Stimulated activated naive CD8-positive, alpha-beta T cell treated with anti-CD3 and anti-CD28 coated beads, Interleukin-15, Interleukin-2, amounts not matched to agents 100 ng/mL and 50 ng/mL, for 24 hours (primary cell): Measurements from ENCODE around the gene MYH13.

Experiments
- H3K27ac Mint-ChIP-seq: one replicate; pipeline ENCODE4 v1.8.0; 2021; ENCODE audit warnings: mild to moderate bottlenecking, mixed read lengths
- H3K27me3 Mint-ChIP-seq: one replicate; pipeline ENCODE4 v1.8.0; 2021; ENCODE audit warnings: mixed read lengths
- H3K36me3 Mint-ChIP-seq: one replicate; pipeline ENCODE4 v1.8.0; 2021; ENCODE audit warnings: low read depth, mixed read lengths
- H3K4me1 Mint-ChIP-seq: one replicate; pipeline ENCODE4 v1.8.0; 2021; ENCODE audit warnings: low read depth, mixed read lengths
- H3K4me3 Mint-ChIP-seq: one replicate; pipeline ENCODE4 v1.8.0; 2021; ENCODE audit warnings: mild to moderate bottlenecking, mixed read lengths
- H3K9me3 Mint-ChIP-seq: one replicate; pipeline ENCODE4 v1.8.0; 2021; ENCODE audit warnings: mixed read lengths

The MYH13 gene

DNA sequence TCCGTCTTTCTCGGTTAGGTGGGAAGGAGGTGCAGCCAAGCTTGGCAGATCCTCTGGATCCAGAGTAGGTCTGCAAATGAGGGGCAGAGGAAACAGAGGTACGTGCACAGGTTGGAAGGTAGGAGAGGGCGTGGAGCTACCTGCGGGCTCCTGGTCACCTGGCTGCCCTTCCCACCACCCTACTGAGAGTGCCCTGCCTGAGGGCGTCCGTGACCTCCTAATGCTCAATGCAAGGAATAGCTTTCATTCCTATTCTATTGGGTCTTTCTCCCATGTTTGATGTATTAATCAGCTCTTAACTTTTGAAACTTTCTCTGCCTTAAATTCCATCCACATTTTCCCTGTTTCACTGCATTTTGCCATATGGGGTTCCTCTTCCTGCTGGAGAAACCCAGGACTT lies 44.6 kb downstream of the MYH13 start:
- Mint-ChIP-seq H3K27ac (no peak overlapping the region), H3K27me3 (peaks cover 9% of the 10 kb centered on the region), H3K9me3 (no peaks in the 10 kb centered on the region), H3K4me3 (no peak overlapping the region), H3K36me3 (no peaks in the 10 kb centered on the region), H3K4me1 (no peaks in the 10 kb centered on the region)

DNA sequence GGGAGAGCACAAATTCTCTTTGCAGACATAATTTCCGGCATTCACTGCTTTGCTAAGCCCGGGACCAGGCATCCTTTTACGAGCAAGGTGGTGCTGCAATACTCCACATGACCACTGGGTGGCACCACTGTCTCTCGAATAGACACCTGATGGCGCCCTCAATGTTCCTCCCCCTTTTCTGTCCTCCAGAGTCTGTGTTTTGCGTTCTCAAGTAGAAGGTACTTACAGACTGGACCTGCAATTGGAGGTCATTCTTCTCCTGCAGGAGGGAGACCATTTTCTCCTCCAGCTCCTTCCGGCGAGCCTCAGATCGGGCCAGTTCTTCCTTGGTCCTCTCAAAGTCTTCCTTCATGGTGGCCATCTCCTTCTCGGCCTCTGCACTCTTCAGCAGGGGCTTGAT lies 45.2 kb downstream of the MYH13 start:
- Mint-ChIP-seq H3K27ac (no peak overlapping the region), H3K4me1 (no peaks in the 10 kb centered on the region), H3K4me3 (no peak overlapping the region), H3K9me3 (no peaks in the 10 kb centered on the region), H3K27me3 (peaks cover 9% of the 10 kb centered on the region), H3K36me3 (no peaks in the 10 kb centered on the region)

DNA sequence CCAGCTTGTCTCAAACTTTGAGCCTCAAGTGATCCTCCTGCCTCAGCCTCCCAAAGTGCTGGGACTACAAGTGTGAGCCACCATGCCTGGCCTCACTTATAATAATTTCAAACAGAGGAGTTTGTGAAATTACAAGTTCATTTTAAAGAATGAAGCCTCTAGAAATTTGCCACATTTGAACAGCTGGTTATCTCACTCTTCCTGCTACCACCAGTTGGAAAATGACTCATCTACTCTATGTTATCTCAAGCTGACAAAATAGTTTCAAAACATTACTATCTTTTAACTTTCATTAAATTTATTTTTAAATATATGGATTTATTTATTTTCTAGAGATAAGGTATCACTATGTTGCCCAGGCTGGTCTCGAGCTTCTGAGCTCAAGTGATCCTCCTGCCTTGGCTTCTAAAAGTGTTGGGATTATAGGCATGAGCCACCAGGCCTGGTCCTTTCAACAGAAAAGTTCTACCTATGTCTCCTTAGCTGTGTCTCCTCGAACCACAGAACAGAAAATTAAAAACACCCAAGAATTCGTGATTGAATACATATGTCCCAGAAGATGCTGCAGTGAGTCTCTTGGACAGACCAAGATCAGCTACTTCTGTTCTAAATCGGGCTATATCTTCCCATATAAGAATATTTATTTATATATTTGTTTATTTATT lies 47.6 kb downstream of the MYH13 start:
- no peak overlapping the region for H3K27ac Mint-ChIP-seq
- H3K27me3 Mint-ChIP-seq: peaks cover 9% of the 10 kb centered on the region
- no peaks in the 10 kb centered on the region for H3K4me1 Mint-ChIP-seq
- H3K9me3 Mint-ChIP-seq: no peaks in the 10 kb centered on the region
- no peaks in the 10 kb centered on the region for H3K36me3 Mint-ChIP-seq
- H3K4me3 Mint-ChIP-seq: no peak overlapping the region

DNA sequence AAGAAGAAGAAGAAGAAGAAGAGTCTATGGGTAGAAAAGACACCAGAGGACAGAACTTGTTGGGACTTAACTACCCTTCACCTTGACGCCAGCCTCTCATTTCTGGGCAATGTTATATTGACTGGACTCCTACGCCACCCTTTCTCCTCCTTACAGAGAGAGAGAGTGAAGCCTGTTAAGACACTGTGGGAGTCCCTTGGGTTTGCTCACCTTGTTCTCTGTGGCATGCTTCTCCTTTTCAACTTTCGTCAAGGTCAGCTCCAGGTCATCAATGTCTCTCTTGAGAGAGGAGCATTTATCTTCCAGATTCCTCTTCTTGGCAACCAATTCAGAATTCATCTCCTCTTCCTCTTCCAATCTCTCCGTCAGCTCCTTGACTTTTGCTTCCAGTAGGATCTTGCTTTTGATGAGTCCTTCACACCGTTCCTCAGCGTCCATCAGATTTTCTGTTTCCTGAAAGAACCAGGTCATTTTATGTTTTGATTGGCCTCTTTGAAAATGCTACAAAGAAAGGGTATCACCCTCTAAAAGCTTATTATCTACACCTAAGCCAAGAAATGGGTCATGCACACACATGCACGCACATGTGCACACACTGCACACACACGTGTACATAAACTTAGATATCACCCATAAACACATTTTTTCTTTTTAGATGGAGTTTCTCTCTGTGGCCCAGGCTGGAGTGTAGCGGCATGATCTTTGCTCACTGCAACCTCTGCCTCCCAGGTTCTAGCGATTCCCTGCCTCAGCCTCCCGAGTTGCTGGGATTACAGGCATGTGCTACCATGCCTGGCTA lies 48.8 kb downstream of the MYH13 start:
- Mint-ChIP-seq H3K4me3 (no peak overlapping the region), H3K36me3 (no peaks in the 10 kb centered on the region), H3K9me3 (no peaks in the 10 kb centered on the region), H3K4me1 (no peaks in the 10 kb centered on the region), H3K27ac (no peak overlapping the region), H3K27me3 (peaks cover 5% of the 10 kb centered on the region)

DNA sequence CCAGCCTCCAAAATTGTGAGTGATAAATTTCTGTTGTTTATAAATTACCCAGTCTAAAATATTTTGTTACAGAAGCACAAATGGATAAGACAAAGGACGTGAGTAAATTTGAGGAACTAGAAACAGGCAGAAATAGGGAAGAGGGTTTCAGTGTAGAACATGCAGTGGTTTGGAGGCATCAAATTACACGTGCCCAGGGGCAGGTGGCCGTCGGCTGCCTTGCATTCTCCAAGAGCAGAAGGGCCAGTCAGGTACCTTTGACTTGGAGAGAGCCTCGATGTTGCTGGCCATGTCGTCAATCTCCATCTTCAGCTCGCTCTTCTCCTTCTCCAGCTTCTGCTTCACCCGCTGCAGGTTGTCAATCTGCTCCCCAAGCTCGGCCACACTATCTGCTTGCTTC lies 54.3 kb downstream of the MYH13 start:
- Mint-ChIP-seq H3K36me3 (no peaks in the 10 kb centered on the region), H3K27ac (no peak overlapping the region), H3K4me3 (no peak overlapping the region), H3K4me1 (peaks cover 3% of the 10 kb centered on the region), H3K27me3 (peaks cover 25% of the 10 kb centered on the region), H3K9me3 (no peaks in the 10 kb centered on the region)

DNA sequence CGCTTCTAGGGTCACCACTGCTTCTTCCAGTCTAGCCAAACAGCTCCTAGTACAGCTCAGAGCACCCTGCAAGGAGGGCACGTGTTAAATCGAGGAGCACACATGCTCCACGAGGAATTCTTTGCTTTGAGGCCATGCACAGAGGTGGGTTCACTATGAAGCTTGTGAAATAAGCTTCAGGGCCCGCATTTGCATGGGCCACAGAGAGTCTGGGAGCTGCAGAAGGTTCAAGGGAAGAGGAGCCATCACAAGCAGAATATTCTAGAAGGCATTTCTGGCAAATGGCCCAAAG lies 55.3 kb downstream of the MYH13 start:
- Mint-ChIP-seq H3K36me3 (no peaks in the 10 kb centered on the region), H3K27ac (no peak overlapping the region), H3K9me3 (no peaks in the 10 kb centered on the region), H3K27me3 (peaks cover 25% of the 10 kb centered on the region), H3K4me3 (no peak overlapping the region), H3K4me1 (peaks cover 3% of the 10 kb centered on the region)

DNA sequence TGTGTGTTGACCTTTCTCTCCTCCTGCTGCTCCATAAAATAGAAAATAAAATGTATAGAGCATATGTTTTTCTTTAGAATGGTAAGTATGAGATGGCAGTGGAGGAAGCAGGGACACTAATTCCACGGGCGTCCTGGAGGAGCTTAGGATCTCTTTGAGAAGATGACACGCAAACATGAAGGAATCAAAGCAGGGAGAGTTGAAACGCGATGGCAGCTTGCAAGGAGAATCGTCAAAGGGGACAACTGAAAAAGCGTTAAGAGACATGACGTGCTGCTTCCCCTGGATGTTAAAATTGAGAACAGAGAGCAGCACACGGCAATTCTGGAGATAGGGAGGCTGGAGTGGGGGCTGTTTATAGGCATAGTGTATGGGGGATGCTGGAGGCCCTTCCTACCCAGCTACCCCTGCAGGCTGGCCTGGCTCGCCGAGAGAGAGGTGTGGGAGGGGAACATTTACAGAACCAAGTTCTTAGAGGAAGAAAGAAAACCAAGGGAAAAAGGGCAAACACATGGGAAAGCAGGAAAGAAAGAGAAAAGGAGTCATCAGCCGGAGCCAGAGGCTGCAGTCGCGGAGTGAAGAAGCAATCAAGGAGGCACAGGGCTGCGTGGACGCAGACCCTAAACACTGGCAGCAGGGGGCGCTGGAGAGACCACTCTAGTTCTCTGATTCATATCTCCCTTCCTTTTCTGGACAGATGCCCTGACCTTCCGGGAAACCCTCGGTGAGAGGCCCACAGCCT lies 55.8 kb downstream of the MYH13 start:
- Mint-ChIP-seq H3K36me3 (no peaks in the 10 kb centered on the region), H3K27ac (no peak overlapping the region), H3K27me3 (peaks cover 25% of the 10 kb centered on the region), H3K9me3 (no peaks in the 10 kb centered on the region), H3K4me3 (no peak overlapping the region), H3K4me1 (peaks cover 3% of the 10 kb centered on the region)

DNA sequence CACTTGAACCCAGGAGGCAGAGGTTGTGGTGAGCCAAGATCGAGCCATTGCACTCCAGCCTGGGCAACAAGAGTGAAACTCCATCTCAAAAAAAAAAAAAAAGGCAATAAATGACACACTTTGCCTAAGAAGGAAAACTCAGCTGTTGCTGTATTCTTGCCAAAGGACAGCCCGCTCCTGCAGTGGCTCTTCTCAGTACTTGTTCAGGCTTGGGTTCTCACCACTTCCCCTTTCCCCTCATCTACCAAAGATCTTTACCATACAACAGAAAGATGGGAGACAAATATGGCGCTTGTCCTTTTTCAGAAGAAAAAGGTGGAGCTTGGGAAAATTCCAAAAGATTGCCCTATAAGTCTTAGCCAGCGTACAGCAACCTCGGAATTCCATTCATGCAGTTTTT lies 58.5 kb downstream of the MYH13 start:
- Mint-ChIP-seq H3K4me3 (no peak overlapping the region), H3K27ac (no peak overlapping the region), H3K9me3 (no peaks in the 10 kb centered on the region), H3K27me3 (peaks cover 25% of the 10 kb centered on the region), H3K4me1 (peaks cover 3% of the 10 kb centered on the region), H3K36me3 (no peaks in the 10 kb centered on the region)

DNA sequence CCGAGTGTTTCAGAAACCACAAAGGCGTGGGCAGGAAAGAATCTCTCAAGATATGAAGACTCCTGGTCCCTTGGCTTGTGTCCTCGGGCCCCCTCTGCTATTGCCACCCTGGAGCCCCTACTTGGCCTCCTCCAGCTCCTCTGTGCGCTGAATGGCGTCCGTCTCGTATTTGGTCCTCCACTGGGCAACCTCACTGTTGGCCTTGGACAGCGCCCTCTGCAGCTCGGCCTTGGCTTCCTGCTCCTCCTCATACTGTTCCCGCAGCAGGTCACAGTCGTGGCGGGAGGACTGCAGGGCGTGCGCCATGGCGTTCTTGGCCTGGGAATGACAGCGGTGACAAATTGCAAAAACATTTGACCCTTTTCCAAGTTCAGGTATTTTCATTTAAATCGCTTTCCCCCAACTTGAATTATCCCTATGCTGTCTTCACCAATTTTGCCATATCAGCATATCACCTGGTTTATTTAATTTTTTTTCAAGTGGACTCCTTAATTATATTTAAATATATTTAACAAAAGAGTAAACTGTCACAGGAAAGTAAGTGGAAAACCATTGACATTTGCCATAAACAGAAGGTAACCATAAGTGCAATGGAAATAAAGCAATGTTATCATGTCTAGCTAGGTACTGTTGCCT lies 59.7 kb downstream of the MYH13 start:
- peaks cover 3% of the 10 kb centered on the region for H3K4me1 Mint-ChIP-seq
- H3K27ac Mint-ChIP-seq: no peak overlapping the region
- no peaks in the 10 kb centered on the region for H3K9me3 Mint-ChIP-seq
- H3K36me3 Mint-ChIP-seq: no peaks in the 10 kb centered on the region
- H3K27me3 Mint-ChIP-seq: peaks cover 17% of the 10 kb centered on the region
- H3K4me3 Mint-ChIP-seq: no peak overlapping the region

DNA sequence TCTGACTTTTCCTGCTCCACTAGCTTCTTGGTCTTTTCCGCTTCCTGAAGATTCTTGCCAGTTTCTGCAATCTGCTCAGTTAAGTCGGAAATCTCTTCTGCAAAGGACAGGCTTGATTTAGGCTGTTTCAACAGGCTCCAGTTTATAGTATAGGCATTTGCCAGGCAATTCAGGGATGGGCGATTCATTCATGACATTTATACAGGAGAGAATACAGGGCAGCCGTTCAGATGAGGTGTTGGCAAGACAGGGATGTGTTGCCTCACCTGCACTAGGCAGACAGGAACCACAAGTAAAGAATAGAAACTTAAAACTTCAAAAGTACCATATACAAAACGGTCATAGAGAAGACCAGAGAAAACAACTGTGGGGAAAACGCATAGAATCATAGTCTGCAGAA lies 61.7 kb downstream of the MYH13 start:
- no peaks in the 10 kb centered on the region for H3K9me3 Mint-ChIP-seq
- H3K27me3 Mint-ChIP-seq: peaks cover 12% of the 10 kb centered on the region
- H3K4me3 Mint-ChIP-seq: no peak overlapping the region
- no peaks in the 10 kb centered on the region for H3K36me3 Mint-ChIP-seq
- H3K4me1 Mint-ChIP-seq: no peaks in the 10 kb centered on the region
- no peak overlapping the region for H3K27ac Mint-ChIP-seq

DNA sequence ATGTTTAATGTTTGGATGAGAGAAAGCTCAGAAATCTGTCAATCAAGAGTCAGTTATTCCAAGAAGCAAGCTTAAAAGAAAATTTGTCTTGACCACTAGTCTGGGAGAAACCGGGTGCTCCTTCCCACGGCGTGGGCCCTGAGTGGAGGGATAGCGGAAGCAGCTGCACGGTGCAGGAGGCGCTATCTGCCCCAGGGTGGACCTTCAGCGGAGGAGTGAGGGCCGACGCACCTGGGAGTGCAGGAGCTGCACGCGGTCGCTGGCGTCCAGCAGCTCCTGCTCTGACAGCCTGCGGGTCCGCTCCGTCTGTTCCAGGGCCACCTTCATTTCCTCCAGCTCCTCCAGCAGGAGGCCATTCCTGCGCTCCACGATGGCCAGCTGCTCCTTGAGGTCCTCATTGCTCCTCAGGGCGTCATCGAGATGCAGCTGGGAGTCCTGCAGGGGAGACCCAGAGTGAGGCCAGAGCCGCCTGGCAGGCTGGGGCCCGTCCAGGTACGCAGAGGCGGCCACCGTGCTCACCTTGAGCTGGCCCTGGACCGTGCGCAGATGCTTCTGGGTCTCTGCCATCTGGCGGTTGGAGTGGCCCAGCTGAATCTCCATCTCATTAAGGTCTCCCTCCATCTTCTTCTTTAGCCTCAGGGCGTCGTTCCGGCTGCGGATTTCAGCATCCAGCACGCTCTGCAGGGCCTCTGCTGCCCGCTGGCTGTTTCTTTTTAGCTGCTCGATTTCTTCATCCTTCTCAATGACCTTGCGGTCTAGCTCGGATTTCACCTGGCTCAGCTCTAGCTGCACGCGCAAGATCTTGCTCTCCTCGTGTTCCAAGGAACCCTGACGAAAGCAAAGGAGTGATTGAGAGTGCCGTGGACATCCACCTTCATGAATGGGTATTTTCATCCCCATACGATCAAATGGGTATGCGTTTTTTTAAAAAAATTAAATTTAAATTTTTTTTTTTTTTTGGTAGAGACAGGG lies 63.5 kb downstream of the MYH13 start:
- no peaks in the 10 kb centered on the region for H3K9me3 Mint-ChIP-seq

DNA sequence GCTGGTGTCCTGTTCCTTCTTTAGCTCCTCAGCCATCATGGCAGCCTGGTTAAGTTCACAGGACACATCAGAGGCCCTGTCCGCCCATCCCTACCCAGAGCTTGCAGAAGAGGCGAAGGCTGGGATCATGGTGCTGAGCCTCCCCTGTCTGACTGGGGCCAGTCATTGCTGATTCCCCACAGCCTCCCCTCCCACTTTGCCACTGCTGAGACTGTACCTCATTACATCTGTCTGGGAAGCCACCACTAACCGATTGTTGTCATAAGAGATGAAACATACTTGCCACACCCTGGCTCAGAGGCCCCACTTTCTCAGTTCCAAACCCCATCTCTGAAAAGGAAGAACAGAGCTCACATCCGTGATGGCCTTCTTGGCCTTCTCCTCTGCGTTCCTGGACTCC lies 66.2 kb downstream of the MYH13 start:
- peaks cover 3% of the 10 kb centered on the region for H3K27me3 Mint-ChIP-seq
- no peaks in the 10 kb centered on the region for H3K36me3 Mint-ChIP-seq
- no peak overlapping the region for H3K27ac Mint-ChIP-seq
- H3K4me3 Mint-ChIP-seq: no peak overlapping the region
- H3K4me1 Mint-ChIP-seq: no peaks in the 10 kb centered on the region
- H3K9me3 Mint-ChIP-seq: no peaks in the 10 kb centered on the region

More for the DNA sequence above, 63.5 kb downstream of the MYH13 start:
- Mint-ChIP-seq H3K27ac (no peak overlapping the region), H3K36me3 (no peaks in the 10 kb centered on the region), H3K27me3 (peaks cover 4% of the 10 kb centered on the region), H3K4me1 (no peaks in the 10 kb centered on the region), H3K4me3 (no peak overlapping the region)

DNA sequence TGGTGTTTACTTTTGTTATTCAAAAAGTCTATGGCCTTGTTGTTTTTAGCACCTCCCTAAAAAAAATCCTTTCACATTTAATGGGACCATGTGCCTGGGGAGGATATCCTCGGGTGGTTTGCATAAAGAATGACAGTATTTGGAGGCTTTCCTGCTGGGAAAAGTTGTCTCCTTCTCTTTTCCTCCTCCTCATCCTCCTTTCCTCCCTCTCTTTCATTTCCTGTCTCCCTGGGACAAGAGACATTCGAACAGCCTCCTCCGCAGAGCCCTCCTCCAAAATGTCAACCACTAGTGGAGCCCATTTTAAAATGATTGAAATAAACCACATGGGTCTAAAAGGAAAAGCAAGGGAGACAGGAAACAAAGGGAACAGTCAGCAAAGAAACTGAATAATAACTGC lies 67.4 kb downstream of the MYH13 start:
- Mint-ChIP-seq H3K36me3 (no peaks in the 10 kb centered on the region), H3K9me3 (no peaks in the 10 kb centered on the region), H3K4me3 (no peak overlapping the region), H3K27me3 (peaks cover 3% of the 10 kb centered on the region), H3K4me1 (no peaks in the 10 kb centered on the region), H3K27ac (no peak overlapping the region)

DNA sequence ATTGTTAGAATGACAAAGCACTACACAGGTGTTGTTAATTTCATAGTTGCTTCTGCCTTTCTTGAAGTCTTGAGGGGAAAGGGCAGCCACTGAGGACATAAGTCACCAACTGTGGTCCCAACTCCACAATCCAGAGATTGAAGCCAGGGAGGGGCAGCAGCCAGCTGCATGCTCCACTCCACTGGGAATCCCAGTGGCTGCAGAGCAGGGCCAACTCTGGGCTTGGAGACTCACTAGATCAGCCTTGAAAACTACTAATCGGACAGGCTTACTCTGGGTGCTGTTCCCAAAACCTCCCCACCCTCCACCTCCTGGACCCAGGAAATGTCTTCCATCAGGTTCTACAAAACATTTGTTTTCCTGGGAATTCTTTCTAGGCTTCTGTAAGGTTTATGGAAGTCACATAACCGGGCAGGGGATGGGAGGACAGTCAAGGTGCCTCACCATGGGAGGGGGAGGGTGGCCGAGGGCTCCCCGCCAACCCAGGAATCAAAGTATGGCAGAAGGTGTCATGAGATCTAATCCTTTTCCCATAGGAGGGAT lies 68.0 kb downstream of the MYH13 start:
- Mint-ChIP-seq H3K27me3 (peaks cover 3% of the 10 kb centered on the region), H3K4me1 (no peaks in the 10 kb centered on the region), H3K4me3 (no peak overlapping the region), H3K27ac (no peak overlapping the region), H3K9me3 (no peaks in the 10 kb centered on the region), H3K36me3 (no peaks in the 10 kb centered on the region)
